Kidney (tissue), 14 donors: ENCODE results near the gene SUPT6H. TPM values are rescaled to one million over a fixed set of nuclear protein-coding genes. Genes with fewer than 3 reads are reported as not detected.

Experiments used
- DNase-seq, 5 donors: peaks; one replicate each; pipeline ENCODE4 v3.0.0-alpha.2; 2013 to 2020
- FAIRE-seq: peaks from 2 replicates; lab custom pipeline; 2012; peaks lifted over from hg19 to GRCh38; lab: Jason Lieb, UNC
- H3K27ac ChIP-seq, 2 donors: one replicate each; pipeline ENCODE4 v1.7.0; 2013; ENCODE audit warnings: low read depth in 2 of 2, low read length in 2 of 2, inconsistent platforms in 1 of 2
- H3K27me3 ChIP-seq: one replicate; pipeline ENCODE4 v1.7.1; 2013; ENCODE audit warnings: low read length, inconsistent platforms; ENCODE audit not compliant: control insufficient read depth, insufficient read depth
- H3K36me3 ChIP-seq, 3 donors: one replicate each; pipeline versions ENCODE4 v1.7.0 to v1.7.1; 2013; ENCODE audit warnings: low read length in 3 of 3, control low read depth in 1 of 3, inconsistent platforms in 1 of 3; ENCODE audit not compliant: insufficient read depth in 3 of 3, control insufficient read depth in 2 of 3
- H3K4me1 ChIP-seq, 3 donors: one replicate each; pipeline versions ENCODE4 v1.7.0 to v1.7.1; 2013; ENCODE audit warnings: low read length in 3 of 3, inconsistent platforms in 1 of 3, low read depth in 1 of 3; ENCODE audit not compliant: control insufficient read depth in 2 of 3, insufficient read depth in 2 of 3
- H3K4me3 ChIP-seq, 3 donors: one replicate each; pipeline versions ENCODE4 v1.7.0 to v1.8.1; 2013; ENCODE audit warnings: low read length in 3 of 3, control low read depth in 1 of 3, inconsistent platforms in 1 of 3
- H3K9ac ChIP-seq, 3 donors: one replicate each; pipeline versions ENCODE4 v1.7.0 to v1.7.1; 2013; ENCODE audit warnings: low read length in 3 of 3, control low read depth in 1 of 3, inconsistent platforms in 1 of 3
- H3K9me3 ChIP-seq, 3 donors: one replicate each; pipeline versions ENCODE4 v1.7.0 to v1.7.1; 2013; ENCODE audit warnings: low read length in 3 of 3, control low read depth in 1 of 3, inconsistent platforms in 1 of 3; ENCODE audit not compliant: control insufficient read depth in 2 of 3, insufficient read depth in 1 of 3
- CTCF ChIP-seq: IDR thresholded peaks from 3 replicates; pipeline ENCODE4 v1.5.1; 2012; ENCODE audit warnings: mild to moderate bottlenecking, moderate library complexity, borderline replicate concordance; ENCODE audit not compliant: insufficient read depth; ENCODE audit errors: extremely low read depth
- intact Hi-C: fragments of 100-400 bp; cut with DNase I; formaldehyde crosslinking; loops from one replicate; pipeline ENCODE4 v1.11.1; 2022
- polyA plus RNA-seq: library from polyadenylated mRNA; stranded (reverse); fragments of 350-450 nt; fragmentation: Illumina TruSeq; extraction: RNeasy Lipid Tissue Mini Kit (QIAGEN cat#74804); gene quantifications from one replicate; pipeline ENCODE4 v1.2.3, GENCODE V29; 2014; ENCODE audit warnings: low read depth, low replicate concordance; ENCODE audit not compliant: insufficient read depth
- total RNA-seq: library from RNA; stranded (reverse); fragmentation: NEBNext Ultra II Directional; extraction: Animal tissue kit (Norgen Biotek cat#: 25700); gene quantifications from one replicate; pipeline ENCODE4 v1.2.1, GENCODE V29; 2021
- donor health status: control.
- donor health status: control.
- donor health status: control.
- donor health status: control.
- donor health status: control.
- donor health status: DM: yes; HTN: yes; CAD: no.
- donor health status: Normal renal cell carcinoma (clear cell type).

The SUPT6H gene
- total and polyA plus RNA-seq, 2 donors from 2014 or later = 21.4 to 61.5 TPM

GRCh38 chr17:28751600-28752366, 89.8 kb downstream of the SUPT6H start:
- Histone ChIP-seq H3K4me1 (peaks cover 3 to 39% (median 30%) of the 10 kb centered on the region in 3 donors), H3K27me3 (no peaks in the 10 kb centered on the region), H3K9me3 (no peaks in the 10 kb centered on the region), H3K36me3 (peaks cover 10 to 40% (median 14%) of the 10 kb centered on the region in 3 donors), H3K27ac (no peak overlapping the region), H3K9ac (no peak overlapping the region), H3K4me3 (no peak overlapping the region)
- DNase-seq (peak in 1 of 5 donors; percentile 23), FAIRE-seq (no peak)
- intact Hi-C loops = no loop called here
- TF ChIP-seq CTCF = no peak

Other genes with a start within 250 kb of the SUPT6H start
- gene SLC13A2, start 188.6 kb upstream of the SUPT6H start, total RNA-seq = 1.1 TPM
- gene SLC13A2, start 188.6 kb upstream of the SUPT6H start, polyA plus RNA-seq = 69.0 TPM
- not detected for gene FOXN1, start 155.9 kb upstream of the SUPT6H start, total RNA-seq
- gene FOXN1, start 155.9 kb upstream of the SUPT6H start, polyA plus RNA-seq = not detected
- gene UNC119, start 109.6 kb upstream of the SUPT6H start, total RNA-seq = 19.0 TPM
- 60.7 TPM for gene UNC119, start 109.6 kb upstream of the SUPT6H start, polyA plus RNA-seq
- gene PIGS, start 90.7 kb upstream of the SUPT6H start, total RNA-seq = 75.0 TPM
- 60.6 TPM for gene PIGS, start 90.7 kb upstream of the SUPT6H start, polyA plus RNA-seq
- 7.1 TPM for gene ALDOC, start 85.3 kb upstream of the SUPT6H start, total RNA-seq
- 21.9 TPM for gene ALDOC, start 85.3 kb upstream of the SUPT6H start, polyA plus RNA-seq
- 7.4 TPM for gene SPAG5, start 63.2 kb upstream of the SUPT6H start, total RNA-seq
- gene SPAG5, start 63.2 kb upstream of the SUPT6H start, polyA plus RNA-seq = 123 TPM
- gene RSKR, start 48.0 kb upstream of the SUPT6H start, total RNA-seq = 10.2 TPM
- 4.1 TPM for gene RSKR, start 48.0 kb upstream of the SUPT6H start, polyA plus RNA-seq
- gene BLTP2, start 17.0 kb upstream of the SUPT6H start, total RNA-seq = 140 TPM
- gene BLTP2, start 17.0 kb upstream of the SUPT6H start, polyA plus RNA-seq = 35.1 TPM
- 54.3 TPM for gene SDF2, start 299 bp upstream of the SUPT6H start, total RNA-seq
- gene SDF2, start 299 bp upstream of the SUPT6H start, polyA plus RNA-seq = 101 TPM
- 3.4 TPM for gene PROCA1, start 49.7 kb downstream of the SUPT6H start, total RNA-seq
- gene PROCA1, start 49.7 kb downstream of the SUPT6H start, polyA plus RNA-seq = 3.5 TPM
- 119 TPM for gene RAB34, start 55.7 kb downstream of the SUPT6H start, total RNA-seq
- gene RAB34, start 55.7 kb downstream of the SUPT6H start, polyA plus RNA-seq = 128 TPM
- 1,188 TPM for gene RPL23A, start 57.8 kb downstream of the SUPT6H start, total RNA-seq
- 1,159 TPM for gene RPL23A, start 57.8 kb downstream of the SUPT6H start, polyA plus RNA-seq
- gene TLCD1, start 64.0 kb downstream of the SUPT6H start, total RNA-seq = 25.3 TPM
- 30.0 TPM for gene TLCD1, start 64.0 kb downstream of the SUPT6H start, polyA plus RNA-seq
- 20.6 TPM for gene NEK8, start 66.6 kb downstream of the SUPT6H start, total RNA-seq
- gene NEK8, start 66.6 kb downstream of the SUPT6H start, polyA plus RNA-seq = 4.7 TPM
- 118 TPM for gene TRAF4, start 81.8 kb downstream of the SUPT6H start, total RNA-seq
- gene TRAF4, start 81.8 kb downstream of the SUPT6H start, polyA plus RNA-seq = 53.4 TPM
- 31.0 TPM for gene FAM222B, start 180.6 kb downstream of the SUPT6H start, total RNA-seq
- gene FAM222B, start 180.6 kb downstream of the SUPT6H start, polyA plus RNA-seq = 13.0 TPM
- 29.5 TPM for gene ERAL1, start 192.8 kb downstream of the SUPT6H start, total RNA-seq
- 71.6 TPM for gene ERAL1, start 192.8 kb downstream of the SUPT6H start, polyA plus RNA-seq
- 260 TPM for gene FLOT2, start 235.5 kb downstream of the SUPT6H start, total RNA-seq
- 200 TPM for gene FLOT2, start 235.5 kb downstream of the SUPT6H start, polyA plus RNA-seq
- gene DHRS13, start 240.9 kb downstream of the SUPT6H start, total RNA-seq = 29.5 TPM
- 21.6 TPM for gene DHRS13, start 240.9 kb downstream of the SUPT6H start, polyA plus RNA-seq